Ecto neural progenitor cell (in vitro differentiated cells): ENCODE measurements around the gene LCN1.

Source experiments
- DNase-seq: peaks from one replicate; pipeline ENCODE4 v3.0.0-alpha.2; 2018; ENCODE audit warnings: low spot score

LCN1 gene

GRCh38 chr9:135488527-135488926 is 32.7 kb upstream of the LCN1 start:
- DNase-seq = no peak

DNA sequence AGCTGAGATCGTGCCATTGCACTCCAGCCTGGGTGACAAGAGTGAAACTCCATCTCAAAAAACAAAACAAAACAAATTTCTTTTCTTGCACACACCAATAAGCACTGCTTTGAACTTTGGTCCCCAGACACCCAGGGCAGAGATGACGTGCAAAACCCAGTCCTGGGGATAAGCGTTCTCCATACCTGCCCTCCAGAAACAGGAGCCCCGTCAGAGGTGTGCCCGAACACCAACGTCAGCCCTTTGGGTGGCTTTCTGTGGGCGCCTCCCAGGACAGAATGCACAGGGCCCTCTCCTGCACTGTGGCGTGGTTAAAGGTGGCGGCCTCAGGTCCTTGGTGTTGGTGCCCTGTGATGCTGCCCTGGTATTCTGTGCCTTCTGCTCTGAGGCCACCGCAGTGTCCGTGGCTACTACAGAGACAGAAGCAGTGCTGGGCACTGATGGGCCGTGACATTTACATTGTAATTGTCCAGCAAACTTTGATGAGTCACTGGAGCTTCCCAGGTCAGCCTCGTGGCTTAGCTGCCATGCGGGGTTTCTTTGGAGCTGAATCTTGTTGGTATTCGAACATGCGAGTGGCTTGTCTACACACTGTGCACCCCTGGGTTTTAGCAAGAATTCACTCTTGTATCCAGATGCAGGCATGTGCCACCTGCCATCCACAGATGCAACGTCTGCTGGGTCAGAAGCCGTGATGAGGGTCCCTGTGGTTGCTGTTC is 31.9 kb upstream of the LCN1 start:
- no peak for DNase-seq

DNA sequence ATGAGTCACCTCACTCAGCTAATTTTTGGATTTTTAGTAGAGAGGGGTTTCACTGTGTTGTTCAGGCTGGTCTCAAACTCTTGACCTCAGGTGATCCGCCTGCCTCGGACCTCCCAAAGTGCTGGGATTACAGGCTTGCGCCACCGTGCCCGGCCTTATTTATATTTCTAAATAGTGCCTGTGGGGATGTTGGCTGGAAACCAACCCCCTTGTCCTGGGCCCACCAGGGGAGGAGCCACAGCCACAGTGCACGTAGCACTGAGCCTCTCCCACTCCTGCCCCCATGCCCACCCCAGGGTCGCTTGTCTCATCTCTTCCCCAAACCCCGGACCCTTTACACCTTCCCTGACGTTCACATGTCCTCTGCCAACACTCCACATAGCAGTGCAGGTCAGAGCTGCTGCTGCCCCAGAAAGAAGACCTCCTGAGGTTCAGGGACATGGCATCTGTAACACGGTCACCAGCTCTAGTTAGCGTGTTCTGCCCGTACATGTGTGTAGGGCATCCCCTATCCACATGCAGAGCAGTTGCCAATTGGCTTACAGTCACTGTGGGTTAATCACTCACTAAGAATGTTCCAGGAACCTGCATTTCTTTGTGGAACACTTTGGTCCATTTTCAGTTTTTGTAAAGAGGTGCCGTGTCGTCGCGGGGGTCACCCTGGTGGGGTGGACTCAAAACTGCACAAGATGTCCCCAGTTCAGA is 30.9 kb upstream of the LCN1 start:
- DNase-seq = no peak

DNA sequence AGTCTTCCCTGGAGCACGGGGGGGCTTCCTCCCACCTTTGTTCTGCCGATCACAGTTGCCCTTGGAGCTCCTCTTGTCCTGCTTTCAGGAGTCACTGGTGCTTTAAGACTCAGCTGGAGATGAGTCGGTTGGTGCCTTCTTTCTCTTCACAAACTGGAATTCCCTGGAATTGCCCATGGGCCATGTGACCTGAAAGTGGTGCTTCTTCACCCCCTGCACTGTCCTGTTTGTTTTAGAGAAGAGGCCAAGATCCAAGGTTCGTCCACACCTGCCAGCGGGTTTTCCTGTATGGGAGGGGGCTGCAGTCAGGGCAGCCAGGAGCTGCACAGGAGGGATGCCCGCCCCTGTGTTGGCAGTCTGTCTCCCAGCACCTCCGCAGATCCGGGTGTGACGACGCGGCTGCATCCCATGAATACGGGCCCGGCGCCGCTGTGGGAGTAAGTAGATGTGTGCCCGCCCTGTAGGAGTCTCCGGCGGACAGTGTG is 30.2 kb upstream of the LCN1 start:
- DNase-seq = no peak

DNA sequence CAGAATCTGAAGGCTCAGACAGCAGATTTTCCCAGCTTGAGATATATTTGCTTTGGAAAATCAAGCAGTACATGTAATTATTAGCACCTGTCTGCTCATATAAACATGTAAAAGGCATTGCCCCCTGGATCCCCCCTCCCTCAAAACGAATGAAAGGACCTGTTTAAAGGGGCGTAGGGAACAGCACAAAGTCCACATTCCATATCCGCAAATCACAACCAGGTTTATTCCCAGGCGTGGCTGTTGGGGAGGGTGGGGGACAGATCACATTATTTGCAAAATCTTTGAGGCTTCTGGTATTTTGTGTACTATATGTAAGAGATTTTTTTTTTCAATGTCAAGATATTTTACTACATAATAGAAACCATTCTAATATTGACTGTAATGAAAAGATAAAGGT is 29.5 kb upstream of the LCN1 start:
- DNase-seq = no peak

GRCh38 chr9:135492886-135493669 is 28.2 kb upstream of the LCN1 start:
- DNase-seq = no peak

- DNase-seq = no peak
Measured at GRCh38 chr9:135494791-135495559, 26.3 kb upstream of the LCN1 start.

- no peak for DNase-seq
Measured at GRCh38 chr9:135498381-135499126, 22.7 kb upstream of the LCN1 start.

- peak; percentile 96 for DNase-seq
Measured at GRCh38 chr9:135499326-135500070, 21.7 kb upstream of the LCN1 start.

GRCh38 chr9:135500071-135500524 is 21.1 kb upstream of the LCN1 start:
- DNase-seq = no peak

GRCh38 chr9:135500525-135501260 is 20.5 kb upstream of the LCN1 start, which contains the start of gene MRPS2:
Gene MRPS2 (plus strand): TSS chr9:135500682. CDS start chr9:135500711, 29 bp downstream.
- DNase-seq = peak; percentile 96

GRCh38 chr9:135501261-135502167 is 19.7 kb upstream of the LCN1 start:
- DNase-seq = no peak

- DNase-seq = no peak
Measured at GRCh38 chr9:135502168-135502872, 18.9 kb upstream of the LCN1 start.

DNA sequence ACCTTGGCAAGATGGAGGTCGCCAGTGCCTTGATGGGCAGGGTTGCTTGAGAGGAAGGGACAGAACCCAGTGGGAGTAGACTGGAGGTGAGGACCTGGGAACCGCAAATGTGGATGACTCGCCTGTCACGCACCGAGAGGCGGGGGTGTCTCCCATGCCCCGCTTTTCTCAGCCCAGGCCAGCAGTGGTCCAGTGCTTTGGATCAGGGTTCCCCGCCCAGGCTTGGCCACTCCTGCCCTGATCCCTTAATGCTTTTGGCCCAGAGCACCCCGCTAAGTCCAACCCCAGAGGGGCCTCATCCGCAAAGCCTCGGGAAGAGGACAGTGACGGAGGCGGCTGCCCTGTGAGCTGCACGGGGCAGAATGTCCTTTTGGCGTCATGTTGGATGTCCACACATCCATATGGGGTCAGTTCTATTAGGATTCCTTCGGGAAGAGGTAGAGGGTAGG is 18.3 kb upstream of the LCN1 start:
- no peak for DNase-seq

DNA sequence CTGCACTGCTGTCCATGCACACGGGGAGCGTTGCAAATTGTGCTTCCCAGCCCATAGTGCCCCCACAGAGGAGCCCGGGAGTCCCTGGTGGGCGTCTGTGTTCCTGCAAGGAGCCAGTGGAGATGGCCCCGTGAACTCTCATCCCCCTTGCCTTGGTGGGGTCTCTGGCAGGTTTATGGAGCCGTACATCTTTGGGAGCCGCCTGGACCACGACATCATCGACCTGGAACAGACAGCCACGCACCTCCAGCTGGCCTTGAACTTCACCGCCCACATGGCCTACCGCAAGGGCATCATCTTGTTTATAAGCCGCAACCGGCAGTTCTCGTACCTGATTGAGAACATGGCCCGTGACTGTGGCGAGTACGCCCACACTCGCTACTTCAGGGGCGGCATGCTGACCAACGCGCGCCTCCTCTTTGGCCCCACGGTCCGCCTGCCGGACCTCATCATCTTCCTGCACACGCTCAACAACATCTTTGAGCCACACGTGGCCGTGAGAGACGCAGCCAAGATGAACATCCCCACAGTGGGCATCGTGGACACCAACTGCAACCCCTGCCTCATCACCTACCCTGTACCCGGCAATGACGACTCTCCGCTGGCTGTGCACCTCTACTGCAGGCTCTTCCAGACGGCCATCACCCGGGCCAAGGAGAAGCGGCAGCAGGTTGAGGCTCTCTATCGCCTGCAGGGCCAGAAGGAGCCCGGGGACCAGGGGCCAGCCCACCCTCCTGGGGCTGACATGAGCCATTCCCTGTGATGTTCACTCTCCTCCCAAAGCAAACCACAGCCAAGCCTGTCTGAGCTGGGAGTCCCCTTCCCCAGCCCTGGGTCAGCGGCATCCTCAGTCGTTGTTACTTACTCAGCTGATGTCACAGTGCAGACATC is 17.6 kb upstream of the LCN1 start:
- DNase-seq = no peak
